ENCODE results near the gene ZDHHC1. TPM values are rescaled to one million over a fixed set of nuclear protein-coding genes. Genes with fewer than 3 reads are reported as not detected.

The ZDHHC1 gene
- total and polyA plus RNA-seq, 2 of the 13 experiments (the other 11 are each of a cell fraction or from before 2014, with no cell fraction given): 0.51 to 1.1 TPM

- Histone ChIP-seq H3K36me3 (replicated peaks in 1 of 2; ENCODE audit: control insufficient read depth in 1 of 2, insufficient read depth in 2 of 2, low read length in 2 of 2) (no peaks in the 10 kb centered on the region), H3K4me1 (ENCODE audit: insufficient read depth, low read length) (peaks cover 70% of the 10 kb centered on the region), H2AFZ (ENCODE audit: low read length) (peak overlapping the region; percentile 15), H3K4me2 (ENCODE audit: low read depth, low read length) (no peak overlapping the region), H3K27ac (ENCODE audit: extremely low read length, insufficient read depth, low read length) (no peak overlapping the region), H3K27me3 (ENCODE audit: control insufficient read depth in 1 of 2, insufficient read depth in 2 of 2, low read length in 2 of 2) (no peaks in the 10 kb centered on the region), H3K4me3 (replicated peaks in 1 of 3; ENCODE audit: insufficient read depth in 1 of 3, low read depth in 2 of 3, low read length in 3 of 3) (no peak overlapping the region), H3K9ac (ENCODE audit: insufficient read depth, low read depth, low read length) (no peak overlapping the region), H3K9me3 (ENCODE audit: low read length) (no peaks in the 10 kb centered on the region), H4K20me1 (ENCODE audit: insufficient read depth, low read length) (no peaks in the 10 kb centered on the region), H3K79me2 (ENCODE audit: insufficient read depth, low read length) (no peaks in the 10 kb centered on the region)
- no peak for TF ChIP-seq EEA1 (CRISPR knock-in tag; IDR thresholded peaks at IDR 0.05; ENCODE audit: borderline replicate concordance)
- FAIRE-seq (no peak), ATAC-seq (no peak), DNase-seq (ENCODE audit: low spot score) (no peak)
- ChIA-PET CTCF (ENCODE audit: low intra/inter-chr PET ratio, low total read pairs) (no interaction called here), POLR2A (no interaction called here)
- in situ Hi-C loops (cut with HindIII; ENCODE audit: extremely low pct_ligation_motif_present, low pct_unique_long_range_greater_than_20kb) (no loop called here), intact Hi-C loops (cut with micrococcal nuclease; ENCODE audit: unreplicated experiment) (no loop called here)
- no TSS peak for BruUV-seq (replicated peaks)
These were observed 51.6 kb downstream of the ZDHHC1 start for GRCh38 chr16:67364600-67365235.

- Histone ChIP-seq H3K4me3 (replicated peaks in 1 of 3; ENCODE audit: insufficient read depth in 1 of 3, low read depth in 2 of 3, low read length in 3 of 3) (no peak overlapping the region), H3K27me3 (ENCODE audit: control insufficient read depth in 1 of 2, insufficient read depth in 2 of 2, low read length in 2 of 2) (no peaks in the 10 kb centered on the region), H4K20me1 (ENCODE audit: insufficient read depth, low read length) (no peaks in the 10 kb centered on the region), H3K4me2 (ENCODE audit: low read depth, low read length) (no peak overlapping the region), H3K9me3 (ENCODE audit: low read length) (no peaks in the 10 kb centered on the region), H3K9ac (ENCODE audit: insufficient read depth, low read depth, low read length) (no peak overlapping the region), H3K79me2 (ENCODE audit: insufficient read depth, low read length) (no peaks in the 10 kb centered on the region), H3K4me1 (ENCODE audit: insufficient read depth, low read length) (peaks cover 57% of the 10 kb centered on the region), H3K36me3 (replicated peaks in 1 of 2; ENCODE audit: control insufficient read depth in 1 of 2, insufficient read depth in 2 of 2, low read length in 2 of 2) (no peaks in the 10 kb centered on the region), H2AFZ (ENCODE audit: low read length) (no peak overlapping the region), H3K27ac (ENCODE audit: extremely low read length, insufficient read depth, low read length) (no peak overlapping the region)
- in situ Hi-C loops (cut with HindIII; ENCODE audit: extremely low pct_ligation_motif_present, low pct_unique_long_range_greater_than_20kb): no loop called here
- 60% methylated on average over 3 of the region's 3 CpGs for WGBS (ENCODE audit: low lambda C conversion rate)
- ChIA-PET POLR2A (no interaction called here), CTCF (ENCODE audit: low intra/inter-chr PET ratio, low total read pairs) (no interaction called here)
- intact Hi-C loops (cut with micrococcal nuclease; ENCODE audit: unreplicated experiment): no loop called here
- ATAC-seq (no peak), DNase-seq (ENCODE audit: low spot score) (no peak), FAIRE-seq (no peak)
- TF ChIP-seq ZC3H4 (CRISPR knock-in tag; IDR thresholded peaks at IDR 0.05; ENCODE audit: borderline replicate concordance) (no peak), WIZ (CRISPR knock-in tag; IDR thresholded peaks at IDR 0.05) (no peak), SOX13 (IDR thresholded peaks at IDR 0.05) (no peak), SOX13 (CRISPR knock-in tag; conservative IDR thresholded peaks at IDR 0.05 in 1 of 2, IDR thresholded peaks at IDR 0.05 in 1 of 2) (0 out of 4 replicates have a peak, but pooled peaks of 1 of the 2 experiments have one; percentile 0), ZNF121 (CRISPR knock-in tag; IDR thresholded peaks at IDR 0.05) (peak; percentile 91)
- no TSS peak for BruUV-seq (replicated peaks)
These were observed 55.2 kb downstream of the ZDHHC1 start for GRCh38 chr16:67361038-67361437.

Data from HepG2 (cell line).